ENCODE data around the gene ENO4.

ENO4 gene

GRCh38 chr10:116909307-116909706 lies 60.0 kb downstream of the ENO4 start:
- peaks cover 0 to 6% of the 10 kb centered on the region in 2 donors for H3K36me3 ChIP-seq (ENCODE audit: control insufficient read depth in 1 of 2, insufficient read depth in 2 of 2, low read length in 2 of 2)
- no peak overlapping the region for H3K9ac ChIP-seq (ENCODE audit: low read depth in 1 of 2, low read length in 2 of 2)
- no peaks in the 10 kb centered on the region for H3K9me3 ChIP-seq (ENCODE audit: control insufficient read depth in 1 of 2, low read length in 2 of 2)
- no peak overlapping the region for H3K27ac ChIP-seq (ENCODE audit: low read depth, low read length)
- H3K4me1 ChIP-seq (ENCODE audit: control insufficient read depth in 1 of 2, insufficient read depth in 2 of 2, low read length in 2 of 2) = no peaks in the 10 kb centered on the region
- no peak overlapping the region for H3K4me3 ChIP-seq (ENCODE audit: low read depth in 1 of 2, low read length in 2 of 2)
- H3K27me3 ChIP-seq (ENCODE audit: control insufficient read depth in 1 of 2, insufficient read depth in 2 of 2, low read length in 2 of 2) = no peaks in the 10 kb centered on the region

DNA sequence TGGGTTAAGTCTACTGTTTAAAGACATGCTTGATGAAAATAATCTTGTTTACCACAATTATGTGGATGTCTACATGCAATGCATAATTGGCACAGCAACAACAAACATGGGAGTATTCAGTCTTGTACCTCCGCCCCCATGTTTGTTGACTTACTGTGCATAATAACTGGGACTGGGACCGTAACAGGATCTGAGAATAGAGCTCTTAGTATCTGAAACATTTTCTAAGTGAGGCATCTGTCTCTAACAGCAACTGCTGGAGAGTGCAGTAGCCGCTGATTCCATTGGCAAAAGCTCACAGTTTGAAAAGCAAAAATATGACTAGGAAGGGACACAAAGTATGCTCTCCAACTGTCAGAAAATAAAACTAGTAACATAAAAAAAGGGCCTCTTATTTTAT lies 61.6 kb downstream of the ENO4 start:
- no peak overlapping the region for H3K4me3 ChIP-seq (ENCODE audit: low read depth in 1 of 2, low read length in 2 of 2)
- peaks cover 0 to 6% of the 10 kb centered on the region in 2 donors for H3K36me3 ChIP-seq (ENCODE audit: control insufficient read depth in 1 of 2, insufficient read depth in 2 of 2, low read length in 2 of 2)
- no peaks in the 10 kb centered on the region for H3K9me3 ChIP-seq (ENCODE audit: control insufficient read depth in 1 of 2, low read length in 2 of 2)
- H3K27me3 ChIP-seq (ENCODE audit: control insufficient read depth in 1 of 2, insufficient read depth in 2 of 2, low read length in 2 of 2) = no peaks in the 10 kb centered on the region
- no peak overlapping the region for H3K27ac ChIP-seq (ENCODE audit: low read depth, low read length)
- no peaks in the 10 kb centered on the region for H3K4me1 ChIP-seq (ENCODE audit: control insufficient read depth in 1 of 2, insufficient read depth in 2 of 2, low read length in 2 of 2)
- no peak overlapping the region for H3K9ac ChIP-seq (ENCODE audit: low read depth in 1 of 2, low read length in 2 of 2)

DNA sequence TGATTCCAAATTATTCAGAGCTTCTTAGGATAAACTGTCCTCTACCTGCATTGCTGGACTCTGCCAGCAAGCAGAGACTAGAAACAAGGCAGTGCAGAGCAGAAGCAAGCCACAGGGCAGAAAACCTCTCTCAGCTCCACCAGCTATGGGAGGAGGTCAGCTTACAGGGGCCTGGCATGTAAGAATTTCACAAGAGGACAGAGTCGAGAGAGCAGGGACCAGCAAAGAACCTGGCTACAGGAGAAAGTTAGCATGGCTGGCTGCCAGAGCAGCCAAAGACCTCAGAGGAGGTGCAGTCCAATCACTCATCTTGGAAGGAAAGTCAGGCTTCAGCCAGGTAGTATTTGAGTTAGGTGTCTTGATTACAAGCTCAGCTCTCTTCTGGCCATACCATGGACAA lies 62.9 kb downstream of the ENO4 start:
- Histone ChIP-seq H3K4me1 (ENCODE audit: control insufficient read depth in 1 of 2, insufficient read depth in 2 of 2, low read length in 2 of 2) (no peaks in the 10 kb centered on the region), H3K36me3 (ENCODE audit: control insufficient read depth in 1 of 2, insufficient read depth in 2 of 2, low read length in 2 of 2) (peaks cover 0 to 2% of the 10 kb centered on the region in 2 donors), H3K27ac (ENCODE audit: low read depth, low read length) (no peak overlapping the region), H3K4me3 (ENCODE audit: low read depth in 1 of 2, low read length in 2 of 2) (no peak overlapping the region), H3K27me3 (ENCODE audit: control insufficient read depth in 1 of 2, insufficient read depth in 2 of 2, low read length in 2 of 2) (no peaks in the 10 kb centered on the region), H3K9ac (ENCODE audit: low read depth in 1 of 2, low read length in 2 of 2) (no peak overlapping the region), H3K9me3 (ENCODE audit: control insufficient read depth in 1 of 2, low read length in 2 of 2) (no peaks in the 10 kb centered on the region)

- Histone ChIP-seq H3K36me3 (ENCODE audit: control insufficient read depth in 1 of 2, insufficient read depth in 2 of 2, low read length in 2 of 2) (no peaks in the 10 kb centered on the region), H3K9ac (ENCODE audit: low read depth in 1 of 2, low read length in 2 of 2) (no peak overlapping the region), H3K4me1 (ENCODE audit: control insufficient read depth in 1 of 2, insufficient read depth in 2 of 2, low read length in 2 of 2) (no peaks in the 10 kb centered on the region), H3K27me3 (ENCODE audit: control insufficient read depth in 1 of 2, insufficient read depth in 2 of 2, low read length in 2 of 2) (no peaks in the 10 kb centered on the region), H3K27ac (ENCODE audit: low read depth, low read length) (no peak overlapping the region), H3K4me3 (ENCODE audit: low read depth in 1 of 2, low read length in 2 of 2) (no peak overlapping the region), H3K9me3 (ENCODE audit: control insufficient read depth in 1 of 2, low read length in 2 of 2) (no peaks in the 10 kb centered on the region)
These were observed 64.4 kb downstream of the ENO4 start for GRCh38 chr10:116913695-116914094.

DNA sequence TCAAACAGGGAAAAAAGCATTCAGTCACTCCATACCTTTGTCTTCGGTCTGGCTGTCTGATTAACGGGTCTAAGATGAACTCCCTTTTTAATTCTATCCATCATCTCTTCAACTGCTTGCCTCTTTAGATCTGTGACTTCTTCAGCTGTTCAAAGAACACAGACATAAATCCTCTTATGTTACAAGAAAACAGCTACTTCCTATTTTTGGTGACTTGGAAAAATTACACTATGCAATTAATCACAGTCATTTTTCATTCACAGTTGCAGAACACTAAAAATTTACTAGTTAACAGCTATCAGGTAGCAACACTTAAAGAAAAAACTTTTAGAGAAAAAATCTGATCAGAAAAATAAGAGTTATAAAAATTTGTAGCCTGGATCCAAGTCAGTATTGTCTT lies 66.0 kb downstream of the ENO4 start:
- no peak overlapping the region for H3K4me3 ChIP-seq (ENCODE audit: low read depth in 1 of 2, low read length in 2 of 2)
- no peaks in the 10 kb centered on the region for H3K27me3 ChIP-seq (ENCODE audit: control insufficient read depth in 1 of 2, insufficient read depth in 2 of 2, low read length in 2 of 2)
- no peak overlapping the region for H3K9ac ChIP-seq (ENCODE audit: low read depth in 1 of 2, low read length in 2 of 2)
- peaks cover 0 to 6% of the 10 kb centered on the region in 2 donors for H3K36me3 ChIP-seq (ENCODE audit: control insufficient read depth in 1 of 2, insufficient read depth in 2 of 2, low read length in 2 of 2)
- H3K4me1 ChIP-seq (ENCODE audit: control insufficient read depth in 1 of 2, insufficient read depth in 2 of 2, low read length in 2 of 2) = no peaks in the 10 kb centered on the region
- H3K9me3 ChIP-seq (ENCODE audit: control insufficient read depth in 1 of 2, low read length in 2 of 2) = no peaks in the 10 kb centered on the region
- no peak overlapping the region for H3K27ac ChIP-seq (ENCODE audit: low read depth, low read length)

GRCh38 chr10:116917481-116917880 lies 68.2 kb downstream of the ENO4 start:
- Histone ChIP-seq H3K4me3 (ENCODE audit: low read depth in 1 of 2, low read length in 2 of 2) (no peak overlapping the region), H3K4me1 (ENCODE audit: control insufficient read depth in 1 of 2, insufficient read depth in 2 of 2, low read length in 2 of 2) (no peaks in the 10 kb centered on the region), H3K36me3 (ENCODE audit: control insufficient read depth in 1 of 2, insufficient read depth in 2 of 2, low read length in 2 of 2) (peaks cover 0 to 7% of the 10 kb centered on the region in 2 donors), H3K27me3 (ENCODE audit: control insufficient read depth in 1 of 2, insufficient read depth in 2 of 2, low read length in 2 of 2) (no peaks in the 10 kb centered on the region), H3K27ac (ENCODE audit: low read depth, low read length) (no peak overlapping the region), H3K9me3 (ENCODE audit: control insufficient read depth in 1 of 2, low read length in 2 of 2) (no peaks in the 10 kb centered on the region), H3K9ac (ENCODE audit: low read depth in 1 of 2, low read length in 2 of 2) (no peak overlapping the region)

DNA sequence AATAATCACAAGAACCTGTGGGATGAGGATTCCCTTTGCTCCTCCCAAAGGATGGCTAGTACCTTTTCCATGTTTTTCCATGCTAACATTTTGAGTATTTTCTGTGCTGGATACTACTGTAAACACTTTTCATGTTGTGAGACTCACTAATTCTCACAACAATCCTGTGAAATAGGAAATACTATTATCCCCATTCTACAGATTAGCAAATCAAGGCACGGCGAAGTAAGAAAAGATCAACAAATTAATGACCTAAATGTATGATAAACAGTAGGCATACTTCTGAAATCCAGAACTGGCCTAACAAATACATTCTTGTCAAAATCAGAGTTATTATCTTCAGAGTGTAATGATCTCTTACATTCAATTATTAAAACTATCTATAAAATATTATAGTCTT lies 69.3 kb downstream of the ENO4 start:
- Histone ChIP-seq H3K9me3 (ENCODE audit: control insufficient read depth in 1 of 2, low read length in 2 of 2) (no peaks in the 10 kb centered on the region), H3K27ac (ENCODE audit: low read depth, low read length) (no peak overlapping the region), H3K9ac (ENCODE audit: low read depth in 1 of 2, low read length in 2 of 2) (no peak overlapping the region), H3K36me3 (ENCODE audit: control insufficient read depth in 1 of 2, insufficient read depth in 2 of 2, low read length in 2 of 2) (peaks cover 0 to 7% of the 10 kb centered on the region in 2 donors), H3K4me3 (ENCODE audit: low read depth in 1 of 2, low read length in 2 of 2) (no peak overlapping the region), H3K27me3 (ENCODE audit: control insufficient read depth in 1 of 2, insufficient read depth in 2 of 2, low read length in 2 of 2) (no peaks in the 10 kb centered on the region), H3K4me1 (ENCODE audit: control insufficient read depth in 1 of 2, insufficient read depth in 2 of 2, low read length in 2 of 2) (no peaks in the 10 kb centered on the region)

DNA sequence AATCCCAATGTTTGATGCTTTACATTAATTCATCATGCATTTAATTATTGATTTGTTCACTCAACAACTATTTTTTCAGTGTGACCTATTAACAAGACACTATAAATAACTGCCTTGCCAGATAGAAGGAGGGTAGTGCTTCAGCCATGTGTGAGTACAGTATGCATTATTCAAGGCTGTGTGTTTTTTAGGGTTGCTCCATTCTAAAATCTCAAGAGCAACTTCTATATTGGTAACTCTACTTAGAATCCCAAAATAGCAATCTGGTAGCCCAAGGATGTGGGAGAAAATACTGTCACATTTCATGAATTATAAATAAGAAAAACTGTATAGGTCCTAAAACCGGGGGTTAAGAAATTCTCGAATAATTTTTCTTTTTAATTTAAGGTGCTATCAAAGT lies 69.9 kb downstream of the ENO4 start:
- Histone ChIP-seq H3K27ac (ENCODE audit: low read depth, low read length) (no peak overlapping the region), H3K9me3 (ENCODE audit: control insufficient read depth in 1 of 2, low read length in 2 of 2) (no peaks in the 10 kb centered on the region), H3K4me3 (ENCODE audit: low read depth in 1 of 2, low read length in 2 of 2) (no peak overlapping the region), H3K4me1 (ENCODE audit: control insufficient read depth in 1 of 2, insufficient read depth in 2 of 2, low read length in 2 of 2) (no peaks in the 10 kb centered on the region), H3K27me3 (ENCODE audit: control insufficient read depth in 1 of 2, insufficient read depth in 2 of 2, low read length in 2 of 2) (no peaks in the 10 kb centered on the region), H3K36me3 (ENCODE audit: control insufficient read depth in 1 of 2, insufficient read depth in 2 of 2, low read length in 2 of 2) (peaks cover 0 to 7% of the 10 kb centered on the region in 2 donors), H3K9ac (ENCODE audit: low read depth in 1 of 2, low read length in 2 of 2) (no peak overlapping the region)

DNA sequence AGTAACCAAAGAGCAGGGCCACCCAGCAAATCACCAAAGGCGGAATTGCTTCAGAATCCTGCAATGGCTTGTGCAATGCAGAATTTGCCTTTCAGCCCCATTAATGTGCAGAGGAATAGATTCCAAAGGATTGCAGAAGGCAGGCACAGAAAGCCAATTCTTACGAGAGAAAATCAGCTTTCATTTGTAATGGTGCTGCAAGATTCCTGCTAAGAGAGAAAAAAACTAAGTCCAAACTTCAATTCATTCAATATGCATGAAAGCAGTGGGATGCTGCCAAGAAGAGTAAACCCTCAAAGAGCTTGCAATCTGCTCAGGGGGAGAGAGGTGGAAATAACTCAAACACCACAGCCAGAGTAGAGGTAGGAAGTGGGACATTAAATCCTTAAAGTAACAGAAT lies 70.4 kb downstream of the ENO4 start:
- H3K27me3 ChIP-seq (ENCODE audit: control insufficient read depth in 1 of 2, insufficient read depth in 2 of 2, low read length in 2 of 2) = no peaks in the 10 kb centered on the region
- H3K4me3 ChIP-seq (ENCODE audit: low read depth in 1 of 2, low read length in 2 of 2) = no peak overlapping the region
- no peak overlapping the region for H3K9ac ChIP-seq (ENCODE audit: low read depth in 1 of 2, low read length in 2 of 2)
- H3K36me3 ChIP-seq (ENCODE audit: control insufficient read depth in 1 of 2, insufficient read depth in 2 of 2, low read length in 2 of 2) = peaks cover 0 to 7% of the 10 kb centered on the region in 2 donors
- H3K27ac ChIP-seq (ENCODE audit: low read depth, low read length) = no peak overlapping the region
- H3K4me1 ChIP-seq (ENCODE audit: control insufficient read depth in 1 of 2, insufficient read depth in 2 of 2, low read length in 2 of 2) = no peaks in the 10 kb centered on the region
- H3K9me3 ChIP-seq (ENCODE audit: control insufficient read depth in 1 of 2, low read length in 2 of 2) = no peaks in the 10 kb centered on the region

- H3K9ac ChIP-seq (ENCODE audit: low read depth in 1 of 2, low read length in 2 of 2) = no peak overlapping the region
- H3K36me3 ChIP-seq (ENCODE audit: control insufficient read depth in 1 of 2, insufficient read depth in 2 of 2, low read length in 2 of 2) = peaks cover 0 to 15% of the 10 kb centered on the region in 2 donors
- no peak overlapping the region for H3K4me3 ChIP-seq (ENCODE audit: low read depth in 1 of 2, low read length in 2 of 2)
- H3K27me3 ChIP-seq (ENCODE audit: control insufficient read depth in 1 of 2, insufficient read depth in 2 of 2, low read length in 2 of 2) = no peaks in the 10 kb centered on the region
- H3K4me1 ChIP-seq (ENCODE audit: control insufficient read depth in 1 of 2, insufficient read depth in 2 of 2, low read length in 2 of 2) = no peaks in the 10 kb centered on the region
- H3K9me3 ChIP-seq (ENCODE audit: control insufficient read depth in 1 of 2, low read length in 2 of 2) = no peaks in the 10 kb centered on the region
- no peak overlapping the region for H3K27ac ChIP-seq (ENCODE audit: low read depth, low read length)
These were observed 75.8 kb downstream of the ENO4 start for GRCh38 chr10:116925056-116925455.

DNA sequence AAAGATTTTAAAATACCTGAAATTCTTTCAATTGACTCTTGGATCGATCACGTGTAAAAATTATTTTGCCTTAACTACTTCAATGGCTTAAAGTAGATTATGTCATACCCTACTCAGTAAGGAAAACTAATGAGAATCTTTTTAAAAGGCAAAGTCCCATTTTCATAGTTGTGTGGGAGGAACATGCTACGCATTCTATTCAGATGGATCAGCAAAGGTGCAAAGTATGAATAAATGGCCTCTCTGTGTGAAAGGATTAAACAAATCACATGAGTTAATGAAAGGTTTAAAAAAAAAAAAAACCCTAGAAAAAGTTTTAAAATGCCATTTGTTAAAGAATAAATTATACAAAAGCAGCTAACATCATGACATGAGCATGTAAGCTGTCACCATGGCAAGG lies 77.1 kb downstream of the ENO4 start:
- H3K4me1 ChIP-seq (ENCODE audit: control insufficient read depth in 1 of 2, insufficient read depth in 2 of 2, low read length in 2 of 2) = no peaks in the 10 kb centered on the region
- H3K27me3 ChIP-seq (ENCODE audit: control insufficient read depth in 1 of 2, insufficient read depth in 2 of 2, low read length in 2 of 2) = no peaks in the 10 kb centered on the region
- no peak overlapping the region for H3K27ac ChIP-seq (ENCODE audit: low read depth, low read length)
- no peaks in the 10 kb centered on the region for H3K9me3 ChIP-seq (ENCODE audit: control insufficient read depth in 1 of 2, low read length in 2 of 2)
- H3K9ac ChIP-seq (ENCODE audit: low read depth in 1 of 2, low read length in 2 of 2) = no peak overlapping the region
- H3K36me3 ChIP-seq (ENCODE audit: control insufficient read depth in 1 of 2, insufficient read depth in 2 of 2, low read length in 2 of 2) = peaks cover 0 to 11% of the 10 kb centered on the region in 2 donors
- H3K4me3 ChIP-seq (ENCODE audit: low read depth in 1 of 2, low read length in 2 of 2) = no peak overlapping the region
